GM12878 (cell line): ENCODE data around the gene AAR2. TPM values are rescaled to one million over a fixed set of nuclear protein-coding genes. Genes with fewer than 3 reads are reported as not detected.

Experiments used
- ATAC-seq: fragments of 200-7000 bp; cut with Tn5 transposase; 3 replicates; pipeline ENCODE4 v1.9.1; 2020; ENCODE audit warnings: mild to moderate bottlenecking, moderate library complexity
- BruUV-seq: library from RNA; stranded (reverse); fragments of 400-500 nt; replicated peaks from 2 replicates; lab custom pipeline; 2021; lab: Mats Ljungman, UMichigan
- CTCF ChIA-PET: fragments of 300-600 bp; sonication (Branson Sonifier 250); formaldehyde crosslinking; extraction: SDS; loops from one replicate; lab custom pipeline; 2021; ENCODE audit warnings: inconsistent platforms; lab: Yijun Ruan, JAX
- POLR2A ChIA-PET: fragments of 350-600 bp; formaldehyde crosslinking; extraction: SDS; loops from one replicate; lab custom pipeline; 2021; ENCODE audit warnings: inconsistent platforms; lab: Charles Lee
- RAD21 ChIA-PET: fragments of 300-600 bp; sonication (Branson Sonifier 250); formaldehyde crosslinking; loops from one replicate; lab custom pipeline; 2023; ENCODE audit warnings: antibody characterized with exemption; ENCODE audit not compliant: unreplicated experiment; lab: Charles Lee
- SMC1A ChIA-PET: fragments of 300-600 bp; sonication (Branson Sonifier 250); formaldehyde crosslinking; loops from one replicate; lab custom pipeline; 2023; ENCODE audit not compliant: unreplicated experiment, uncharacterized antibody; lab: Charles Lee
- DNase-seq: peaks from one replicate; pipeline ENCODE4 v3.0.0-alpha.2; 2011; ENCODE audit warnings: low read depth, low spot score
- FAIRE-seq: peaks from 3 replicates; lab custom pipeline; 2011; peaks lifted over from hg19 to GRCh38; lab: Jason Lieb, UNC
- H2AFZ ChIP-seq: 2 replicates; pipeline ENCODE4 v1.6.0; 2011; ENCODE audit warnings: low read depth, low read length, control low read depth; ENCODE audit not compliant: control insufficient read depth
- H3K27ac ChIP-seq: 2 replicates; pipeline ENCODE4 v1.5.1; 2011; ENCODE audit warnings: control low read depth; ENCODE audit not compliant: control insufficient read depth, insufficient read depth
- H3K27me3 ChIP-seq, 2 experiments: replicated peaks in 1 of 2; 2 replicates each; pipeline versions ENCODE4 v1.6.0 to v1.6.1; 2011; ENCODE audit warnings: low read length in 1 of 2; ENCODE audit not compliant: control insufficient read depth in 2 of 2, insufficient read depth in 2 of 2
- H3K36me3 ChIP-seq, 2 experiments: 2 replicates each; pipeline ENCODE4 v1.5.1; 2011; ENCODE audit warnings: low read length in 1 of 2; ENCODE audit not compliant: control insufficient read depth in 2 of 2, insufficient read depth in 2 of 2
- H3K4me1 ChIP-seq: 2 replicates; pipeline ENCODE4 v1.6.1; 2011; ENCODE audit warnings: mild to moderate bottlenecking, low read length, moderate library complexity, mixed read lengths; ENCODE audit not compliant: control insufficient read depth, insufficient read depth
- H3K4me2 ChIP-seq: 2 replicates; pipeline ENCODE4 v1.6.0; 2011; ENCODE audit warnings: control low read depth; ENCODE audit not compliant: control insufficient read depth, insufficient read depth
- H3K4me3 ChIP-seq: fragments of 200-600 bp; sonication (generic); 2 replicates; pipeline ENCODE4 v1.5.1; 2016
- H3K79me2 ChIP-seq: 2 replicates; pipeline ENCODE4 v1.6.0; 2011; ENCODE audit warnings: low read length; ENCODE audit not compliant: control insufficient read depth, insufficient read depth
- H3K9ac ChIP-seq: 2 replicates; pipeline ENCODE4 v1.8.0; 2011; ENCODE audit warnings: low read length, control low read depth, mixed read lengths; ENCODE audit not compliant: control insufficient read depth, insufficient read depth
- H3K9me3 ChIP-seq: replicated peaks from 3 replicates; pipeline ENCODE4 v1.5.1; 2011; ENCODE audit warnings: mild to moderate bottlenecking, low read length; ENCODE audit not compliant: control insufficient read depth, insufficient read depth
- H4K20me1 ChIP-seq: 2 replicates; pipeline ENCODE4 v1.6.0; 2011; ENCODE audit not compliant: control insufficient read depth, insufficient read depth
- BRCA1 ChIP-seq: IDR thresholded peaks from 2 replicates; pipeline ENCODE4 v1.6.1; 2011; ENCODE audit warnings: low read depth, low read length, improper control_type of control experiment
- FOXK2 ChIP-seq: fragments of 450-650 bp; IDR thresholded peaks from 2 replicates; pipeline ENCODE4 v1.6.1; 2017; ENCODE audit warnings: mild to moderate bottlenecking, moderate library complexity
- FOXM1 ChIP-seq: IDR thresholded peaks from 2 replicates; pipeline ENCODE4 v1.6.1; 2012; ENCODE audit warnings: low read depth, mild to moderate bottlenecking, inconsistent platforms, low read length, moderate library complexity
- SP1 ChIP-seq: IDR thresholded peaks from one replicate; pipeline ENCODE4 v1.6.1; 2011; ENCODE audit warnings: low read depth, low read length
- SUZ12 ChIP-seq: fragments of 200-600 bp; sonication (generic); IDR thresholded peaks from one replicate; pipeline ENCODE4 v1.6.1; 2018; ENCODE audit warnings: antibody characterized with exemption, mild to moderate bottlenecking; ENCODE audit not compliant: unreplicated experiment
- WGBS: methylation state at CpG from one replicate; pipeline ENCODE4 v1.1.6; 2016; ENCODE audit warnings: low lambda C conversion rate; ENCODE audit not compliant: insufficient replicate concordance, insufficient coverage; ENCODE audit errors: missing lambda C conversion rate; 5-methylcytosine and 5-hydroxymethylcytosine counted together
- in situ Hi-C: fragments of 300-500 bp; cut with MboI; formaldehyde crosslinking; loops from 9 replicates; pipeline ENCODE4 v1.14.3; 2018; ENCODE audit warnings: mixed read lengths
- intact Hi-C: fragments of 100-400 bp; cut with micrococcal nuclease; formaldehyde crosslinking; loops from one replicate; pipeline ENCODE4 v1.14.2; 2022; ENCODE audit not compliant: unreplicated experiment
- polyA plus RNA-seq, 11 experiments: library from polyadenylated mRNA; depleted of rRNA in 4 of 11; unstranded in 6 of 11; stranded (reverse) in 5 of 11; fragments of >200 nt; fragmentation: Nextera tagmentation in 4 of 11; fragmentation: Illumina TruSeq in 1 of 11; extraction: Ambion mirVana in 4 of 11; extraction: Trizol in 1 of 11; gene quantifications; 1 replicate in 1 of 11; 2 replicates in 10 of 11; pipeline versions ENCODE4 v1.2.1 to v1.2.3, GENCODE V29; 2011 to 2016; ENCODE audit warnings: inconsistent platforms in 2 of 11, missing spikeins in 2 of 11, low read depth in 1 of 11
- total RNA-seq, 4 experiments: library from RNA; depleted of rRNA in 3 of 4; stranded (reverse); fragments of >200 nt in 3 of 4; fragmentation: Illumina TruSeq in 1 of 4; extraction: Trizol in 1 of 4; gene quantifications; 2 replicates each; pipeline versions ENCODE4 v1.2.1 to v1.2.3, GENCODE V29; 2013 to 2021
- TF ChIP-seq, protein P1 (sequence below): fragments of 450-650 bp; formaldehyde crosslinking; IDR thresholded peaks from 2 replicates; pipeline ENCODE4 v1.4.0; 2022; ENCODE audit warnings: mild to moderate bottlenecking, moderate library complexity

AAR2 gene
- total and polyA plus RNA-seq, 10 of the 15 experiments (the other 5 are each of a cell fraction or from before 2014, with no cell fraction given) = 6.5 to 41.7 (median 30.3) TPM

DNA sequence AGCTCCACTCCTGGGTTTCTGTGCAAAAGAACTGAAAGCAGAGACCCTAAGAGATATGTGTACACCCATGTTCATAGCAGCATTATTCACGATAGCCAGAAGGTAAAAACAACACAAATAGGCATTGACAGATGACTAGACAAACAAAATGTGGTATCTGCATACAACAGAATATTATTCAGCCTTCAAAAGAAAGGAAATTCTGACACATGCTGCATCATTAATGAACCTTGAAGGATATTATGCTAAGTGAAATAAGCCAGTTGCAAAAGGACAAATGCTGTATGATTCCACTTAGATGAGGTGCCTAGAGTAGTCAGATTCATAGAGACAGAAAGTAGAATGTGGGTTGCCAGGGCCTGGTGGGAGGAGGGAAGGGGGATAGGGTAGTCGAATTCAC, 17.8 kb downstream of the AAR2 start (continued):
- TF ChIP-seq BRCA1 = no peak
- TF ChIP-seq, protein P1, sequence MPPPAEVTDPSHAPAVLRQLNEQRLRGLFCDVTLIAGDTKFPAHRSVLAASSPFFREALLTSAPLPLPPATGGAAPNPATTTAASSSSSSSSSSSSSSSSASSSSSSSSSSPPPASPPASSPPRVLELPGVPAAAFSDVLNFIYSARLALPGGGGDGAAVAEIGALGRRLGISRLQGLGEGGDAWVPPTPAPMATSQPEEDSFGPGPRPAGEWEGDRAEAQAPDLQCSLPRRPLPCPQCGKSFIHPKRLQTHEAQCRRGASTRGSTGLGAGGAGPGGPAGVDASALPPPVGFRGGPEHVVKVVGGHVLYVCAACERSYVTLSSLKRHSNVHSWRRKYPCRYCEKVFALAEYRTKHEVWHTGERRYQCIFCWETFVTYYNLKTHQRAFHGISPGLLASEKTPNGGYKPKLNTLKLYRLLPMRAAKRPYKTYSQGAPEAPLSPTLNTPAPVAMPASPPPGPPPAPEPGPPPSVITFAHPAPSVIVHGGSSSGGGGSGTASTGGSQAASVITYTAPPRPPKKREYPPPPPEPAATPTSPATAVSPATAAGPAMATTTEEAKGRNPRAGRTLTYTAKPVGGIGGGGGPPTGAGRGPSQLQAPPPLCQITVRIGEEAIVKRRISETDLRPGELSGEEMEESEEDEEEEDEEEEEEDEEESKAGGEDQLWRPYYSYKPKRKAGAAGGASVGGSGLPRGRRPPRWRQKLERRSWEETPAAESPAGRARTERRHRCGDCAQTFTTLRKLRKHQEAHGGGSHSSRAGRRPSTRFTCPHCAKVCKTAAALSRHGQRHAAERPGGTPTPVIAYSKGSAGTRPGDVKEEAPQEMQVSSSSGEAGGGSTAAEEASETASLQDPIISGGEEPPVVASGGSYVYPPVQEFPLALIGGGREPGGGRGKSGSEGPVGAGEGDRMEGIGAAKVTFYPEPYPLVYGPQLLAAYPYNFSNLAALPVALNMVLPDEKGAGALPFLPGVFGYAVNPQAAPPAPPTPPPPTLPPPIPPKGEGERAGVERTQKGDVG (CRISPR knock-in tag) = no peak

DNA sequence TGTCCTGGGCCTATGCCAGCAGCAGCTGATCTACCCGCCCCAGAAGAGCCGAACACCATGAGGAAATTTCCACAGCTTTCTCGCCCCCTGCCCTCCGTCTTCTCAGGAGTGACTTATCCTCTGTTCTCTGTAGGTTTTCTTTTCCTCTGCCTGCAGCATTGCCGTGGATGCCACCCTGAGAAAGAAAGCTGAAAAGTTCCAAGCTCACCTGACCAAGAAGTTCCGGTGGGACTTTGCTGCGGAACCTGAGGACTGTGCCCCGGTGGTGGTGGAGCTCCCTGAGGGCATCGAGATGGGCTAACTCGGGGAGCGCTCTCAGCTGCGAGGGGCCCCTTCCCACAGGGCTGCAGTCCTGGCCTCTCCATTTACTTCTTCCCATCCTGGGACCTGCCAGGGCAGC, 19.2 kb downstream of the AAR2 start:
- H3K4me2 ChIP-seq = no peak overlapping the region
- DNase-seq = no peak
- no peak overlapping the region for H3K9ac ChIP-seq
- RAD21 ChIA-PET = interaction anchor here (1.0 kb wide), 1 partner anchor 184 kb away, joined by 3 read pairs; no protein-coding TSS in a partner anchor
- BruUV-seq = no TSS peak
- no peaks in the 10 kb centered on the region for H3K4me1 ChIP-seq
- H3K9me3 ChIP-seq = no peaks in the 10 kb centered on the region
- no peak overlapping the region for H3K27ac ChIP-seq
- ATAC-seq = no peak
- no peak overlapping the region for H3K4me3 ChIP-seq
- H2AFZ ChIP-seq = no peak overlapping the region
- SMC1A ChIA-PET = interaction anchor here (0.6 kb wide), 1 partner anchor 72 kb away, joined by 4 read pairs; no protein-coding TSS in a partner anchor
- intact Hi-C loops = no loop called here
- no peaks in the 10 kb centered on the region; the same call in 1 of the 2 replicates for H3K79me2 ChIP-seq
- peaks cover 12 to 19% of the 10 kb centered on the region in 2 experiments for H3K36me3 ChIP-seq
- no peaks in the 10 kb centered on the region for H3K27me3 ChIP-seq
- TF ChIP-seq SP1 (no peak), BRCA1 (no peak), SUZ12 (no peak), FOXK2 (no peak), FOXM1 (no peak)
- TF ChIP-seq, all 136 proteins: peak for 0
- no peak for FAIRE-seq
- ChIA-PET CTCF (no interaction called here), POLR2A (no interaction called here)
- 93% methylated on average over 10 of the region's 12 CpGs for WGBS
- in situ Hi-C loops = no loop called here
- H4K20me1 ChIP-seq = no peaks in the 10 kb centered on the region
